HEK293 (cell line): ENCODE data around the gene SUCLA2.

Source experiments
- CTCF ChIA-PET: fragments of 350-600 bp; formaldehyde crosslinking; extraction: SDS; loops from one replicate; lab custom pipeline; 2021; ENCODE audit warnings: antibody characterized with exemption; lab: Yijun Ruan, JAX
- POLR2A ChIA-PET: fragments of 300-600 bp; formaldehyde crosslinking; extraction: SDS; loops from one replicate; lab custom pipeline; 2020; ENCODE audit warnings: antibody characterized with exemption, inconsistent platforms; lab: Yijun Ruan, JAX
- H3K27ac ChIP-seq: fragments of 200-500 bp; sonication (Bioruptor generic); 2 replicates; pipeline ENCODE4 v1.5.1; 2014; ENCODE audit warnings: low read depth, low read length, control low read depth, inconsistent platforms; ENCODE audit errors: extremely low read depth
- H3K36me3 ChIP-seq, 2 experiments: fragments of 200-500 bp in 1 of 2; sonication (Bioruptor generic) in 1 of 2; 1 replicate in 1 of 2; 2 replicates in 1 of 2; pipeline ENCODE4 v1.5.1; 2014 to 2017; ENCODE audit warnings: inconsistent platforms in 2 of 2, low read length in 2 of 2; ENCODE audit not compliant: control insufficient read depth in 2 of 2, insufficient read depth in 1 of 2
- H3K4me1 ChIP-seq: fragments of 200-500 bp; sonication (Bioruptor generic); 2 replicates; pipeline ENCODE4 v1.5.1; 2014; ENCODE audit warnings: mild to moderate bottlenecking, low read length, inconsistent platforms; ENCODE audit not compliant: control insufficient read depth, insufficient read depth
- H3K4me3 ChIP-seq: 2 replicates; pipeline ENCODE4 v1.5.1; 2011; ENCODE audit warnings: low read depth, mild to moderate bottlenecking, control low read depth, low read length, moderate library complexity
- H3K9me3 ChIP-seq: fragments of 200-500 bp; sonication (Bioruptor generic); 2 replicates; pipeline ENCODE4 v1.5.1; 2014; ENCODE audit warnings: low read depth, low read length, inconsistent platforms; ENCODE audit not compliant: control insufficient read depth, insufficient read depth
- GLI2 ChIP-seq: fragments of 450-650 bp; formaldehyde crosslinking; IDR thresholded peaks from 2 replicates; pipeline ENCODE4; 2017; ENCODE audit warnings: missing biosample characterization, missing genetic modification characterization, low read depth, borderline replicate concordance
- IKZF3 ChIP-seq: fragments of 450-650 bp; IDR thresholded peaks from 2 replicates; pipeline ENCODE4 v1.5.0; 2018; ENCODE audit warnings: missing biosample characterization, mild to moderate bottlenecking, missing genetic modification characterization, moderate library complexity
- PBX3 ChIP-seq: sonication (generic); formaldehyde crosslinking; IDR thresholded peaks from 2 replicates; pipeline ENCODE4 v1.8.1; 2022; ENCODE audit warnings: mild to moderate bottlenecking, moderate library complexity, missing genetic modification reagents
- REST ChIP-seq: fragments of 450-650 bp; formaldehyde crosslinking; IDR thresholded peaks from 2 replicates; pipeline ENCODE4 v1.5.1; 2016; ENCODE audit warnings: missing biosample characterization, missing genetic modification characterization
- SCRT2 ChIP-seq: fragments of 450-650 bp; formaldehyde crosslinking; IDR thresholded peaks from 2 replicates; pipeline ENCODE4 v1.5.1; 2016; ENCODE audit warnings: missing biosample characterization, missing genetic modification characterization
- TCF7L2 ChIP-seq: IDR thresholded peaks from 2 replicates; pipeline ENCODE4 v1.6.1; 2011; ENCODE audit warnings: low read depth, mild to moderate bottlenecking, inconsistent platforms, low read length, moderate library complexity, borderline replicate concordance
- ZNF140 ChIP-seq: fragments of 450-650 bp; formaldehyde crosslinking; IDR thresholded peaks from 2 replicates; pipeline ENCODE4 v1.5.1; 2016; ENCODE audit warnings: missing biosample characterization, missing genetic modification characterization
- ZNF24 ChIP-seq: fragments of 450-650 bp; formaldehyde crosslinking; IDR thresholded peaks from 2 replicates; pipeline ENCODE4 v1.5.1; 2016; ENCODE audit warnings: missing biosample characterization, missing genetic modification characterization
- ZNF266 ChIP-seq: fragments of 450-650 bp; formaldehyde crosslinking; IDR thresholded peaks from 2 replicates; pipeline ENCODE4 v1.5.1; 2016; ENCODE audit warnings: missing biosample characterization, missing genetic modification characterization, low read depth
- ZNF514 ChIP-seq: fragments of 450-650 bp; formaldehyde crosslinking; IDR thresholded peaks from 2 replicates; pipeline ENCODE4 v1.5.1; 2016; ENCODE audit warnings: missing biosample characterization, missing genetic modification characterization
- ZNF610 ChIP-seq: fragments of 450-650 bp; formaldehyde crosslinking; IDR thresholded peaks from 2 replicates; pipeline ENCODE4 v1.5.1; 2016; ENCODE audit warnings: missing biosample characterization, missing genetic modification characterization, borderline replicate concordance
- ZNF664 ChIP-seq: fragments of 450-650 bp; formaldehyde crosslinking; IDR thresholded peaks from 2 replicates; pipeline ENCODE4 v1.5.1; 2016; ENCODE audit warnings: missing biosample characterization, missing genetic modification characterization
- ZNF677 ChIP-seq: fragments of 450-650 bp; IDR thresholded peaks from 2 replicates; pipeline ENCODE4 v1.5.0; 2018; ENCODE audit warnings: missing biosample characterization, mild to moderate bottlenecking, missing genetic modification characterization, moderate library complexity
- TF ChIP-seq, protein P1 (sequence below): fragments of 450-650 bp; formaldehyde crosslinking; IDR thresholded peaks from 2 replicates; pipeline ENCODE4 v1.5.1; 2016; ENCODE audit warnings: missing biosample characterization, missing genetic modification characterization, borderline replicate concordance

SUCLA2 gene

GRCh38 chr13:47955836-47956235 lies 45.2 kb downstream of the SUCLA2 start:
- H3K36me3 ChIP-seq: peaks cover 3 to 43% of the 10 kb centered on the region in 2 experiments; a peak in 2 of 3 replicates
- H3K4me3 ChIP-seq: no peak overlapping the region
- TF ChIP-seq REST (no peak), ZNF664 (tag by site-specific recombination) (no peak), ZNF266 (tag by site-specific recombination) (no peak), GLI2 (tag by site-specific recombination) (no peak), IKZF3 (tag by site-specific recombination) (no peak), SCRT2 (tag by site-specific recombination) (no peak), ZNF140 (tag by site-specific recombination) (no peak), ZNF514 (tag by site-specific recombination) (no peak)
- TF ChIP-seq, protein P1, sequence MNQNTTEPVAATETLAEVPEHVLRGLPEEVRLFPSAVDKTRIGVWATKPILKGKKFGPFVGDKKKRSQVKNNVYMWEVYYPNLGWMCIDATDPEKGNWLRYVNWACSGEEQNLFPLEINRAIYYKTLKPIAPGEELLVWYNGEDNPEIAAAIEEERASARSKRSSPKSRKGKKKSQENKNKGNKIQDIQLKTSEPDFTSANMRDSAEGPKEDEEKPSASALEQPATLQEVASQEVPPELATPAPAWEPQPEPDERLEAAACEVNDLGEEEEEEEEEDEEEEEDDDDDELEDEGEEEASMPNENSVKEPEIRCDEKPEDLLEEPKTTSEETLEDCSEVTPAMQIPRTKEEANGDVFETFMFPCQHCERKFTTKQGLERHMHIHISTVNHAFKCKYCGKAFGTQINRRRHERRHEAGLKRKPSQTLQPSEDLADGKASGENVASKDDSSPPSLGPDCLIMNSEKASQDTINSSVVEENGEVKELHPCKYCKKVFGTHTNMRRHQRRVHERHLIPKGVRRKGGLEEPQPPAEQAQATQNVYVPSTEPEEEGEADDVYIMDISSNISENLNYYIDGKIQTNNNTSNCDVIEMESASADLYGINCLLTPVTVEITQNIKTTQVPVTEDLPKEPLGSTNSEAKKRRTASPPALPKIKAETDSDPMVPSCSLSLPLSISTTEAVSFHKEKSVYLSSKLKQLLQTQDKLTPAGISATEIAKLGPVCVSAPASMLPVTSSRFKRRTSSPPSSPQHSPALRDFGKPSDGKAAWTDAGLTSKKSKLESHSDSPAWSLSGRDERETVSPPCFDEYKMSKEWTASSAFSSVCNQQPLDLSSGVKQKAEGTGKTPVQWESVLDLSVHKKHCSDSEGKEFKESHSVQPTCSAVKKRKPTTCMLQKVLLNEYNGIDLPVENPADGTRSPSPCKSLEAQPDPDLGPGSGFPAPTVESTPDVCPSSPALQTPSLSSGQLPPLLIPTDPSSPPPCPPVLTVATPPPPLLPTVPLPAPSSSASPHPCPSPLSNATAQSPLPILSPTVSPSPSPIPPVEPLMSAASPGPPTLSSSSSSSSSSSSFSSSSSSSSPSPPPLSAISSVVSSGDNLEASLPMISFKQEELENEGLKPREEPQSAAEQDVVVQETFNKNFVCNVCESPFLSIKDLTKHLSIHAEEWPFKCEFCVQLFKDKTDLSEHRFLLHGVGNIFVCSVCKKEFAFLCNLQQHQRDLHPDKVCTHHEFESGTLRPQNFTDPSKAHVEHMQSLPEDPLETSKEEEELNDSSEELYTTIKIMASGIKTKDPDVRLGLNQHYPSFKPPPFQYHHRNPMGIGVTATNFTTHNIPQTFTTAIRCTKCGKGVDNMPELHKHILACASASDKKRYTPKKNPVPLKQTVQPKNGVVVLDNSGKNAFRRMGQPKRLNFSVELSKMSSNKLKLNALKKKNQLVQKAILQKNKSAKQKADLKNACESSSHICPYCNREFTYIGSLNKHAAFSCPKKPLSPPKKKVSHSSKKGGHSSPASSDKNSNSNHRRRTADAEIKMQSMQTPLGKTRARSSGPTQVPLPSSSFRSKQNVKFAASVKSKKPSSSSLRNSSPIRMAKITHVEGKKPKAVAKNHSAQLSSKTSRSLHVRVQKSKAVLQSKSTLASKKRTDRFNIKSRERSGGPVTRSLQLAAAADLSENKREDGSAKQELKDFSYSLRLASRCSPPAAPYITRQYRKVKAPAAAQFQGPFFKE (tag by site-specific recombination): no peak
- no peaks in the 10 kb centered on the region for H3K9me3 ChIP-seq
- no peaks in the 10 kb centered on the region for H3K4me1 ChIP-seq
- ChIA-PET CTCF (no interaction called here), POLR2A (no interaction called here)
- no peak overlapping the region for H3K27ac ChIP-seq

GRCh38 chr13:47949799-47950198 lies 51.3 kb downstream of the SUCLA2 start:
- peaks cover 0 to 37% of the 10 kb centered on the region in 2 experiments; a peak in 2 of 3 replicates for H3K36me3 ChIP-seq
- TF ChIP-seq PBX3 (CRISPR knock-in tag): no peak
- TF ChIP-seq ZNF610 (tag by site-specific recombination): no peak
- TF ChIP-seq TCF7L2: no peak
- no peak for TF ChIP-seq ZNF677 (tag by site-specific recombination)
- no peak for TF ChIP-seq ZNF24 (tag by site-specific recombination)
- H3K4me1 ChIP-seq: no peaks in the 10 kb centered on the region
- H3K27ac ChIP-seq: no peak overlapping the region
- no peaks in the 10 kb centered on the region for H3K9me3 ChIP-seq
- H3K4me3 ChIP-seq: no peak overlapping the region
- POLR2A ChIA-PET: no interaction called here
- CTCF ChIA-PET: no interaction called here
